B cell (primary cell): ENCODE results near the gene RORC. TPM values are rescaled to one million over a fixed set of nuclear protein-coding genes. Genes with fewer than 3 reads are reported as not detected.

Experiments
- ATAC-seq: fragments of 200-7000 bp; cut with Tn5 transposase; one replicate; pipeline ENCODE4 v1.10.0; 2021; ENCODE audit warnings: low read depth, mild to moderate bottlenecking, moderate number of reproducible peaks, moderate library complexity
- CTCF ChIA-PET: fragments of 350-600 bp; sonication (Branson Sonifier 250); formaldehyde crosslinking; loops from one replicate; lab custom pipeline; 2021; ENCODE audit warnings: antibody characterized with exemption, inconsistent platforms; lab: Charles Lee
- POLR2A ChIA-PET: fragments of 350-600 bp; sonication (Branson Sonifier 250); formaldehyde crosslinking; loops from one replicate; lab custom pipeline; 2021; ENCODE audit warnings: antibody characterized with exemption; lab: Charles Lee
- DNase-seq: peaks from one replicate; pipeline ENCODE4 v3.0.0; 2013
- H2AFZ ChIP-seq: 2 replicates; pipeline ENCODE4 v1.6.1; 2012; ENCODE audit warnings: mild to moderate bottlenecking, low read depth, low read length; ENCODE audit not compliant: insufficient read depth, poor library complexity, severe bottlenecking
- H3K27ac ChIP-seq, 2 donors: 1 replicate in 1 of 2; 2 replicates in 1 of 2; pipeline ENCODE4 v1.5.1; 2012 to 2013; ENCODE audit warnings: low read length in 2 of 2, mild to moderate bottlenecking in 2 of 2, moderate library complexity in 1 of 2
- H3K27me3 ChIP-seq, 4 experiments: fragments of 200-600 bp in 1 of 4; sonication (generic) in 1 of 4; replicated peaks in 1 of 4; 1 replicate in 2 of 4; 2 replicates in 2 of 4; pipeline versions ENCODE4 v1.6.1 to v1.7.0; 2013 to 2016; ENCODE audit warnings: low read length in 3 of 4, mild to moderate bottlenecking in 2 of 4, mixed read lengths in 1 of 4, moderate library complexity in 1 of 4; ENCODE audit not compliant: insufficient read depth in 4 of 4, control insufficient read depth in 3 of 4; ENCODE audit errors: control extremely low read depth in 1 of 4
- H3K36me3 ChIP-seq, 2 experiments: replicated peaks in 1 of 2; 1 replicate in 1 of 2; 2 replicates in 1 of 2; pipeline versions ENCODE4 v1.6.1 to v1.7.1; 2013; ENCODE audit warnings: low read length in 1 of 2; ENCODE audit not compliant: insufficient read depth in 2 of 2, control insufficient read depth in 1 of 2; ENCODE audit errors: control extremely low read depth in 1 of 2, extremely low read depth in 1 of 2
- H3K4me1 ChIP-seq, 2 donors: fragments of 200-600 bp in 1 of 2; sonication (generic) in 1 of 2; 1 replicate in 1 of 2; 2 replicates in 1 of 2; pipeline versions ENCODE4 v1.5.1 to v1.6.1; 2013 to 2017; ENCODE audit warnings: low read length in 2 of 2; ENCODE audit not compliant: control insufficient read depth in 2 of 2, insufficient read depth in 2 of 2
- H3K4me2 ChIP-seq: replicated peaks from 2 replicates; pipeline ENCODE3; 2012; ENCODE audit warnings: mild to moderate bottlenecking, low read depth, low read length; ENCODE audit not compliant: poor library complexity, severe bottlenecking
- H3K4me3 ChIP-seq, 5 experiments: fragments of 200-600 bp in 1 of 5; sonication (generic) in 1 of 5; 1 replicate in 3 of 5; 2 replicates in 2 of 5; pipeline versions ENCODE4 v1.5.1 to v1.7.0; 2011 to 2016; ENCODE audit warnings: low read length in 4 of 5, mild to moderate bottlenecking in 4 of 5, low read depth in 2 of 5, control low read depth in 1 of 5, moderate library complexity in 1 of 5; ENCODE audit not compliant: insufficient read depth in 1 of 5; ENCODE audit errors: control extremely low read depth in 1 of 5, extremely low read depth in 1 of 5
- H3K79me2 ChIP-seq: fragments of 200-600 bp; sonication (generic); one replicate; pipeline ENCODE4 v1.6.0; 2016; ENCODE audit warnings: low read length; ENCODE audit not compliant: control insufficient read depth, insufficient read depth
- H3K9ac ChIP-seq: fragments of 200-600 bp; sonication (generic); 2 replicates; pipeline ENCODE4 v1.6.1; 2017; ENCODE audit warnings: mild to moderate bottlenecking, low read length, moderate library complexity
- H3K9me3 ChIP-seq, 3 donors: one replicate each; pipeline versions ENCODE4 v1.6.1 to v1.7.1; 2013; ENCODE audit warnings: low read length in 2 of 3; ENCODE audit not compliant: control insufficient read depth in 2 of 3, insufficient read depth in 1 of 3; ENCODE audit errors: control extremely low read depth in 1 of 3
- H4K20me1 ChIP-seq: 2 replicates; pipeline ENCODE4 v1.6.0; 2012; ENCODE audit warnings: mild to moderate bottlenecking, low read length; ENCODE audit not compliant: insufficient read depth, control insufficient read depth, poor library complexity, severe bottlenecking
- H3K27ac Mint-ChIP-seq: one replicate; pipeline ENCODE4 v1.8.0; 2021; ENCODE audit warnings: mixed read lengths
- H3K27me3 Mint-ChIP-seq: one replicate; pipeline ENCODE4 v1.8.0; 2021; ENCODE audit warnings: mixed read lengths
- H3K4me1 Mint-ChIP-seq: one replicate; pipeline ENCODE4 v1.8.0; 2021; ENCODE audit warnings: mixed read lengths
- H3K4me3 Mint-ChIP-seq: one replicate; pipeline ENCODE4 v1.8.0; 2021; ENCODE audit warnings: mixed read lengths
- H3K9me3 Mint-ChIP-seq: one replicate; pipeline ENCODE4 v1.8.0; 2022; ENCODE audit warnings: mixed read lengths; ENCODE audit not compliant: insufficient read depth
- EZH2 ChIP-seq: IDR thresholded peaks from 2 replicates; pipeline ENCODE4 v1.6.1; 2012; ENCODE audit warnings: borderline replicate concordance, low read depth, mild to moderate bottlenecking, moderate library complexity, low read length; ENCODE audit not compliant: insufficient read depth, poor library complexity, severe bottlenecking
- WGBS: methylation state at CpG from one replicate; pipeline ENCODE4 v1.1.5; 2013; ENCODE audit warnings: missing lambda C conversion rate; ENCODE audit not compliant: insufficient coverage; 5-methylcytosine and 5-hydroxymethylcytosine counted together
- intact Hi-C: fragments of 100-400 bp; cut with micrococcal nuclease; formaldehyde crosslinking; loops from one replicate; pipeline ENCODE4 v1.10.0; 2022
- polyA plus RNA-seq: library from polyadenylated mRNA; depleted of rRNA; stranded (reverse); fragments of >200 nt; gene quantifications from 2 replicates; pipeline ENCODE4 v1.2.3, GENCODE V29; 2012
- total RNA-seq, 2 donors: library from RNA; stranded (reverse); fragments of 120-200 nt in 1 of 2; gene quantifications; 1 replicate in 1 of 2; 2 replicates in 1 of 2; pipeline versions ENCODE4 v1.2.3 to v1.2.4, GENCODE V29; 2013 to 2022
- TF ChIP-seq, protein P1 (sequence below): fragments of 200-600 bp; IDR thresholded peaks from one replicate; pipeline ENCODE4 v1.8.0; 2022; ENCODE audit warnings: antibody characterized with exemption, mild to moderate bottlenecking

RORC gene
- total and polyA plus RNA-seq, 2 donors (not counting 1 experiment from before 2014, with no cell fraction given), result 0.15 TPM; not detected in 1

DNA sequence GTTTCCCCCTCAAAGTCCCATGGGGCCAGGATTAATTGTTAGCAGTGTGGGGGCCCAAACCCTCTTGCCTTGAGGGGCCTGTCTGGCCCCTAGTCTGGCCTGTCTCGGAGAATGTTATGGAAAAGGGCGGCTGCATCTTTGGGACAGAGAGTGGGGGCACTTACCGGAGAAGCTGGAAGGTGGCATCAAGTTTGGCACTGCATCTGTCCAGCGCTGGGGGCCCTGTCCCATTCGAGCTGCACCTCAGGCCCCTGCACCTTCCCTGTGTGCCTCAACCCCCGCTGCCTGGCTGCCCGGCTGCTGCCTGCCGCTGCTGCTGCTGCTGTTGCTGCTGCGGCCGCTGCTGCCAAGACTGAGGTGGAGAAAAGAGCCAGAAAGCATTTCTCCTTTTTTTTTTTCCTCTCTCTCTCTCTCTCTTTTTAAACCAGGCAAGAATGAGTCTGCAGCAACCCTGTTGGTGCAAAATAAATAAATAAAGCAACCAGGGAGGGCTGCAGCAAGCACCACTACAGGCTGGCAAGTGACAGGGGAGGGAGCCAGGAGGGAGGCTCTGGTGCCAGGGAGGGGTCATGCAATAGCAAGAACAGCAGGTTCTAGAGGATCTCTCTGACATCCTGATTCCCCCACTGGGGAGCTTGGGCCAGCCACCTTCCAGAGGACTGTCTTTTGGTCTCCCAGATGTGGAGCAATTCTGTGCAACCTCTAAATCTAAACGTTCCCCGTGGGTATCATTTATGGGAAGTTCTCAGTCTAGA lies 26.4 kb downstream of the RORC start, which contains the start of gene LINGO4:
Gene LINGO4, minus strand, starts transcription at position 354 of the 755 bp plus-strand sequence. CDS start 2,715 bp downstream, outside the sequence.
- Histone ChIP-seq H3K27me3 (peaks cover 0 to 15% (median 2%) of the 10 kb centered on the region in 4 experiments), H4K20me1 (no peaks in the 10 kb centered on the region), H3K4me2 (no peak within 1 kb of the TSS), H3K27ac (no peak within 1 kb of the TSS), H3K4me1 (peaks cover 6 to 13% of the 10 kb centered on the region in 2 donors), H3K79me2 (no peaks in the 10 kb centered on the region), H3K9me3 (peaks cover 0 to 3% (median 0%) of the 10 kb centered on the region in 3 donors), H3K36me3 (no peaks in the 10 kb centered on the region), H3K4me3 (no peak within 1 kb of the TSS), H2AFZ (no peak within 1 kb of the TSS), H3K9ac (no peak within 1 kb of the TSS)
- no peaks in the 10 kb centered on the region for H3K9me3 Mint-ChIP-seq
- intact Hi-C loops, result no loop called here
- no peak for TF ChIP-seq EZH2
- TF ChIP-seq, protein P1, sequence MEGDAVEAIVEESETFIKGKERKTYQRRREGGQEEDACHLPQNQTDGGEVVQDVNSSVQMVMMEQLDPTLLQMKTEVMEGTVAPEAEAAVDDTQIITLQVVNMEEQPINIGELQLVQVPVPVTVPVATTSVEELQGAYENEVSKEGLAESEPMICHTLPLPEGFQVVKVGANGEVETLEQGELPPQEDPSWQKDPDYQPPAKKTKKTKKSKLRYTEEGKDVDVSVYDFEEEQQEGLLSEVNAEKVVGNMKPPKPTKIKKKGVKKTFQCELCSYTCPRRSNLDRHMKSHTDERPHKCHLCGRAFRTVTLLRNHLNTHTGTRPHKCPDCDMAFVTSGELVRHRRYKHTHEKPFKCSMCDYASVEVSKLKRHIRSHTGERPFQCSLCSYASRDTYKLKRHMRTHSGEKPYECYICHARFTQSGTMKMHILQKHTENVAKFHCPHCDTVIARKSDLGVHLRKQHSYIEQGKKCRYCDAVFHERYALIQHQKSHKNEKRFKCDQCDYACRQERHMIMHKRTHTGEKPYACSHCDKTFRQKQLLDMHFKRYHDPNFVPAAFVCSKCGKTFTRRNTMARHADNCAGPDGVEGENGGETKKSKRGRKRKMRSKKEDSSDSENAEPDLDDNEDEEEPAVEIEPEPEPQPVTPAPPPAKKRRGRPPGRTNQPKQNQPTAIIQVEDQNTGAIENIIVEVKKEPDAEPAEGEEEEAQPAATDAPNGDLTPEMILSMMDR, result no peak
- peaks cover 19% of the 10 kb centered on the region for H3K27me3 Mint-ChIP-seq
- H3K4me1 Mint-ChIP-seq, result peaks cover 9% of the 10 kb centered on the region
- H3K4me3 Mint-ChIP-seq, result no peak within 1 kb of the TSS
- 66% methylated on average over 10 of the region's 12 CpGs for WGBS
- no peak within 1 kb of the TSS for H3K27ac Mint-ChIP-seq
- CTCF ChIA-PET, result no interaction called here
- no peak for DNase-seq
- ATAC-seq, result no peak
- POLR2A ChIA-PET, result no interaction called here

DNA sequence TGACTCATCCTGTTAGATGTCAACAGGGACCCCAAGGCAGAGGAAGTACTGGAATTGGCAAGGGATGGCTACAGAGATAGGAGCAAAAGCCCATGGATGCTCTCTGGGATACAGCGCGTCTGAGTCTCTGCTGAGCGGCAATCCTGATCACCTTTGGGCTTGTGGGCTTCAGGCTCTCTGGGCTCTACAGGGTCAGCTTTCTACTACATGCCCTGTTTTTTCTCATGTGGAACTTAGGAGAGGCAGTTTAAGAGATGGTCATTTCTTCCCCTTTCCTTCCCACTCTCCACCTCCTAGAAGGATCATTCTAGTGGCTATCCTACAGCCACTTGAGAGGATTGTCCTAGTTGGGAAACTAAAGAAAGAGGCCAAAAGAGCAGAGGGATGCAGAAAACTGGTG lies 27.7 kb downstream of the RORC start:
- ATAC-seq (no peak), DNase-seq (no peak)
- H3K4me2 ChIP-seq, result no peak overlapping the region
- intact Hi-C loops, result no loop called here
- H3K9ac ChIP-seq, result no peak overlapping the region
- no peak overlapping the region for H3K4me3 ChIP-seq
- H4K20me1 ChIP-seq, result no peaks in the 10 kb centered on the region
- H3K4me1 ChIP-seq, result peaks cover 6 to 13% of the 10 kb centered on the region in 2 donors
- Mint-ChIP-seq H3K4me3 (no peak overlapping the region), H3K9me3 (no peaks in the 10 kb centered on the region), H3K27me3 (peaks cover 27% of the 10 kb centered on the region), H3K27ac (no peak overlapping the region), H3K4me1 (peaks cover 9% of the 10 kb centered on the region)
- H3K79me2 ChIP-seq, result no peaks in the 10 kb centered on the region
- no peak overlapping the region for H3K27ac ChIP-seq
- H3K27me3 ChIP-seq, result peaks cover 0 to 22% (median 2%) of the 10 kb centered on the region in 4 experiments
- no peaks in the 10 kb centered on the region for H3K36me3 ChIP-seq
- peaks cover 0 to 3% (median 0%) of the 10 kb centered on the region in 3 donors for H3K9me3 ChIP-seq
- CTCF ChIA-PET, result no interaction called here
- no peak overlapping the region for H2AFZ ChIP-seq
- POLR2A ChIA-PET, result no interaction called here
- no peak for TF ChIP-seq EZH2
- TF ChIP-seq, protein P1, result no peak
- WGBS, result 97% methylated on average over 3 of the region's 3 CpGs
